Measurements from ENCODE around the gene TNS2.

The TNS2 gene

DNA sequence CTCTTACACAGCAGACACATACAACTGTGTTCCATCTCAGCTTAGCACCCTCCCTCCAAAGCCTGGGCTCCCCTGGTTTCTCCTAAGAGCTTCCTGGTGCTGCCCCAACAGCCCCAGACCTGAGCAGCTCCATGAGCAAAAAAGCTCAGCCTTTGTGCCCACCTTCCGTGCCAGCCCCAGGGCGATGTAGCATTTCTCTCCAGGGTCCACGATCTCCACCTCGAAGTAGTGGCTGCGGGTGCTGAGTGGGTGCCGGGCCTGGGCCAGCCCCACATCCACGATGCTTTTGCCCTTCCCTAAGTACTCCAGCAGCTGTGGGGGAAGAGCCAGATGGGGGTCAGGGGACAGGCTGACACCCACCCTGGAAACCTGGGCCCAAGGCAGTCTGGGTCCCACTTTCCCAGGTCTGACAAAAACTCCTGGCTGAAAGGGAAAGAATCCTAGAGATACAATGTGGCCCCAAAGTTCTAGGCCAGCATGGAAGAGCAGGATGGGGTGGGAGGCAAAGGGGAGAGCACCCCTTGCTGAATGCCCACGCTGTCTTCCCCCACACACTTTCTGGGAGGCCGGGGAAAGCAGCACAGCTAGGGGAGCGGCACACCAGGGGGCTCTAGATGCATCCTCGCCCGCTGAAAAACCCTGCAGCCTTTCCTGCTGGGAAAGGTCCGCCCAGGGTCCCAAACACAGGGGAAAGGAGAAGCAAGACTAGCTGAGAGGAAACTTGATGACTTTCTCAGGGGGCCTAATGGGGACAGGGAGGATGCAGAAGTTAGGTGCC lies 18.3 kb downstream of the TNS2 start:
- FAIRE-seq (no peak), DNase-seq (ENCODE audit: insufficient read length, low spot score) (no peak)
- TF ChIP-seq TAF1 (IDR thresholded peaks at IDR 0.05; ENCODE audit: low read depth, low read length) (no peak), POU2F2 (IDR thresholded peaks at IDR 0.05; ENCODE audit: low read depth, low read length) (no peak), POLR2AphosphoS5 (IDR thresholded peaks at IDR 0.05; ENCODE audit: low read depth, low read length) (no peak), PAX5 (IDR thresholded peaks at IDR 0.05; ENCODE audit: insufficient read depth, low read length, severe bottlenecking) (no peak), SPI1 (IDR thresholded peaks at IDR 0.05; ENCODE audit: low read depth, low read length) (no peak), POLR2A (IDR thresholded peaks at IDR 0.05; ENCODE audit: low read depth, low read length) (no peak)

DNA sequence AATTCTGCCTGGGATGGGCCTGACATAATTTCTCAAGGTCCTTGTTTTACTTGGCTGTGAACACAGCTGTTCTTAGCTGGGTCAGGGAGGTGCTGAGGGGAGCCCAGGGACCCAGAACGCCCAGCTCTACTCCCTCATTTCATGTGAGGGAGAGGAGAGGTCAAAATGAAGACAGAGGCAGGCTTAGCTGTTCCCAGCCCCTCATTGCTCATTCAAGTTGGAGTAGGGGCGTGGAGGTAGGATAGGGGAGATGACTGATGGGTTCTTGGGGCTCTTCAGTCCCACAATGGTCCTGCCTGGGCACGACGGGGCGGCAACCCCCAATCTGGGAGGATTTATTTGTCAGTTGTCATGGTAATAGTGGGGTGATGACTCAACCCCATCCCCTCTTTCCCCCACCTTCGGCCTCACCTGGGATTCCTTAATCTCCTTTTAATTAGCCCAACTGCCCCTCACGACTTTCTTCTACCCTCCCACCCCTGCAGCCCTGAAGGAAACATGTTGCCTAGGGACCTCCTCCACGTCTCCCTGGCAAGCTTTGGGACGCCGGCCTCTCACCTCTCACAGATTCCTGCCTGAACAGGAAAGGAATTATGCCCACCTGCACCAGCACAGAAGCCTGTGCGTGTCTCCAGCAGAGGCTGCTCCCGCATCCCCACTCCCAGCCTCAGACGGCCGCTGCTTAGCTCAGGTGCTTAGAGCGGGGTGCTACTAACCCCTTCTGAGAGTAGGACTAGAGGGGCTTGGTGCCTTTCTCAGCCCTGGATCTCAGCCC lies 19.1 kb downstream of the TNS2 start:
- FAIRE-seq (no peak), DNase-seq (ENCODE audit: insufficient read length, low spot score) (no peak)
- TF ChIP-seq SPI1 (IDR thresholded peaks at IDR 0.05; ENCODE audit: low read depth, low read length) (no peak), TAF1 (IDR thresholded peaks at IDR 0.05; ENCODE audit: low read depth, low read length) (no peak), POLR2A (IDR thresholded peaks at IDR 0.05; ENCODE audit: low read depth, low read length) (no peak), POLR2AphosphoS5 (IDR thresholded peaks at IDR 0.05; ENCODE audit: low read depth, low read length) (no peak), POU2F2 (IDR thresholded peaks at IDR 0.05; ENCODE audit: low read depth, low read length) (no peak), PAX5 (IDR thresholded peaks at IDR 0.05; ENCODE audit: insufficient read depth, low read length, severe bottlenecking) (no peak)

DNA sequence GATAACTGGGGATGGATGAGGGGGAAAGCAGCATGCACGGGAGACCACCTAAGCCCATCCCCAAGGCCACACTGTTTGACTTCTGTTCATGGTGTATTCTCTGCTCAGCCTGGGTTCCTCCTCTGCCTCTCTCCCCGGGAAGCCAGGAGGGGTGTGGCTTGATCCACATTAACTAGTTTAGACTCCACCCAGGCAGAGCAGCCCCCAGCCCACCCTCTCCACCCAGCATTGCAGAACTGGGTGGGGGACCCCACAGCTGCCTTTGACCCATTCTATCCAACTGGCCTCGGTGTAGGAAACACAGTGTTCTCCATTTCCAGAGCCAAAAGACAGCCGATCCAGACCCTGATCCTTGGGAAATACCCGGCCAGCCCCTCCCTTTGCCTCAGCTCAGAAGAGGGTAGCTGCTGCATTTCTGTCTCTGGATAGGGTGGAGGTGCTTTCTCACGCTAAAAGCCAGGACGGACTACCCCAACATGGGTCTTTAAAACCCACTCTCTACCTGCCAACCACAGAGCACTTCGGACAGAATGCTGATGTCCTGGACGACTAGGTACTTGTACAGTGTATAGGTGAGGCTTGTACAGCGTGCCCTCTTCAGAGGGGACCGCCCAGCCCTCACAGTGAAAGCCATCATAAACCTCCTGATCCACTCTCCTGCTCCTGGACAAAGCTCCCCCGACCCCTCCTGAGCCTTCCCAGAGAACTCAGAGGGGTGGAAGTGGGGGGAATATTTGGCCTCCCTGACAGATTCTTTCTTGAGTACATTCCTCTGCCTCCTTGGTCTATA lies 20.0 kb downstream of the TNS2 start:
- TF ChIP-seq PAX5 (IDR thresholded peaks at IDR 0.05; ENCODE audit: insufficient read depth, low read length, severe bottlenecking) (no peak), SPI1 (IDR thresholded peaks at IDR 0.05; ENCODE audit: low read depth, low read length) (no peak), TAF1 (IDR thresholded peaks at IDR 0.05; ENCODE audit: low read depth, low read length) (no peak), POLR2A (IDR thresholded peaks at IDR 0.05; ENCODE audit: low read depth, low read length) (no peak), POLR2AphosphoS5 (IDR thresholded peaks at IDR 0.05; ENCODE audit: low read depth, low read length) (no peak), POU2F2 (IDR thresholded peaks at IDR 0.05; ENCODE audit: low read depth, low read length) (no peak)
- DNase-seq (ENCODE audit: insufficient read length, low spot score) (no peak), FAIRE-seq (no peak)

DNA sequence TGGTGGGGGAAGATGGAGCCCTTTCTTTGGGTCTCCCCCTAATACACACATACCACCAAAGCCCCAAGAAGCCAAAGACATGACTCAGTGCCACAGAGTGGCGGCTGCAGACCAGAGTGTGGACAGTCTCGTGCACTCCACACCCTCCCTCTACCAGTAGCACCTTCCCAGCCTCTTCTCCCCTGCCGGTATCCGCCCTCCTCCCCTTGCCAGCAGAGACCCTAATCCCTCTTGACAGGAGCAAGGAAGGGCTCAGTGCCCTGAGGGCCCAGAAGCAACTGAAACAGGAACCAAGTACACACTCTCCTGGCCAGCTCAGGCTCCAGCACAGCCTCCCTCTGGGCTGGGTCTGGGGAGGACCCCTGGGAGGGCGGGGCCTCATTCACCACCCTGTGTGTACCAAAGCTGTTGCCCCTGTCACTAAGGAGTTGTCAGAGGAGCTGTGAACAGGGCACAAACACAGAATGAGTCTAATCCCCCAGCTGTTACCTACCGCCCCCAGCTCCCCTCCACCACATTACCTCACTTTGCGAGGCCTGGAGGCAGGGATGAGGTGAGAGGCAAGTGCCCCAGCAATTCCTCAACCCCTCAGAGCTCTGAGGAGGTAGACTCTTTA lies 21.1 kb downstream of the TNS2 start:
- FAIRE-seq (no peak), DNase-seq (ENCODE audit: insufficient read length, low spot score) (no peak)
- no peak for TF ChIP-seq PAX5 (IDR thresholded peaks at IDR 0.05; ENCODE audit: insufficient read depth, low read length, severe bottlenecking)

DNA sequence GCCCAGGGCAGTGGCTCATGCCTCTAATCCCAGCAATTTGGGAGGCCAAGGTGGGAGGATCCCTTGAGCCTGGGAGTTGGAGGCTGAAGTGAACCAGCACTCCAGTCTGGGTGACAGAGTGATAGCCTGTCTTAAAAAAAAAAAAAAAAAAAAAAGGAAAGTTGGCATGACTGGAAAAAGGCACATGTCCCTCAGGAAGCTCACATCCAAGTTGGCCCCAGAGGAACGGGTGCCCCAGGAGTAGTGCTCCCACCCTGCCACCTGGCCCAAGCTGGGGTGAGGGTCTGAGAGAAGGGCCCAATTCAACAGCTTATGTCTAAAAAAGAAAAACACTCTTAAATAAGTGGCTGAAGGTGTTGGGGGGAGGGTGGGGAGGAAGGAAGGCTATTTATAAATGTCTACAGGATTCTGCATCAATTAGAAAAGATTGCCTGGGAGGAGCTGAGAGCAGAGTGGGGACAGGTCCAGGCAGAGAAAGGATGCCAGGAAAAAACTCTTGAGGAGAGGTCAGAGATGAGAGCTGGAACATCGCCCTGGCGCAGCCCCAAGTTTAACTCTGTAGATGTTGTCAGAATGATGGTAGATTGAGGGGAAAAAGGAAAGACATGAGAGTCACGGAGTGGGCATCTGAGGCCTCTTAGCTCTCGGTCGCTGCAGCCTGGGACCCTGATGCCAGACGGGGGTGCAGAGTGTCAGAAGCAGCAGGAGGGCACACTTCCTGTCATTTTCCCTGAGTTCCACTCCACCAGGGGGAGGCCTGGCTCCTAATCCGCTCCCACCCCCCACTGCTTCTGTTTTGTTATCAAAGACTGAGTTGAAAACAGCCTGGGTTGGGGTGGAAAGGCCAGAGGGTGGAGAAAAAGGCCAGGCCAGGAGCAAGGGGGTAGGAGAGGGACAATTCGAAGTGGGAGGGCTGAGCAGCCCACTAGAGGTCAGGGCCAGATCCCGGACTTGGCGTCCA lies 22.0 kb downstream of the TNS2 start:
- DNase-seq (ENCODE audit: insufficient read length, low spot score): no peak
- FAIRE-seq: no peak
- TF ChIP-seq PAX5 (IDR thresholded peaks at IDR 0.05; ENCODE audit: insufficient read depth, low read length, severe bottlenecking) (no peak), POLR2AphosphoS5 (IDR thresholded peaks at IDR 0.05; ENCODE audit: low read depth, low read length) (no peak), POLR2A (IDR thresholded peaks at IDR 0.05; ENCODE audit: low read depth, low read length) (no peak), TAF1 (IDR thresholded peaks at IDR 0.05; ENCODE audit: low read depth, low read length) (no peak), POU2F2 (IDR thresholded peaks at IDR 0.05; ENCODE audit: low read depth, low read length) (no peak), SPI1 (IDR thresholded peaks at IDR 0.05; ENCODE audit: low read depth, low read length) (no peak)

DNA sequence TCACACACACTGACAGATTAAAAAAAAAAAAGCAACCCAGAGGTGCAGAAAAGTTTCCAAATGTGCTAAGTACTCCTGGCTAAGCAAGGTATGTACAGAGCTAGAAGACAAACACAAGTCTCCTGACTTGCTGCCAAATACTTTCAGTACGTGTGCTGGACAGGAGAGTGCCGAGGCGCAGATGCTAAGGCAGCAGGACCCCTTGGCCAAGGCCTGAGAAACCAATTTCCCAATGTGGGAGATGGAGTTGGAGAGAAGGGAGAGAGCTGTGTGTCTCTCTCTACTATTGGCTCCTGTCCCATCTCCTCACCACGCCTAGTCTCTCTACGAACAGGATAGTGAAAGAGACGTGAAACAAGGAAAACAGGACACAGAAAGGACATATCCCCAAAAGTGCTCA lies 24.0 kb downstream of the TNS2 start:
- DNase-seq (ENCODE audit: insufficient read length, low spot score): no peak
- FAIRE-seq: no peak
- TF ChIP-seq POU2F2 (IDR thresholded peaks at IDR 0.05; ENCODE audit: low read depth, low read length): no peak
- no peak for TF ChIP-seq PAX5 (IDR thresholded peaks at IDR 0.05; ENCODE audit: insufficient read depth, low read length, severe bottlenecking)
- TF ChIP-seq SPI1 (IDR thresholded peaks at IDR 0.05; ENCODE audit: low read depth, low read length): no peak
- TF ChIP-seq POLR2AphosphoS5 (IDR thresholded peaks at IDR 0.05; ENCODE audit: low read depth, low read length): no peak
- TF ChIP-seq TAF1 (IDR thresholded peaks at IDR 0.05; ENCODE audit: low read depth, low read length): no peak
- no peak for TF ChIP-seq POLR2A (IDR thresholded peaks at IDR 0.05; ENCODE audit: low read depth, low read length)

DNA sequence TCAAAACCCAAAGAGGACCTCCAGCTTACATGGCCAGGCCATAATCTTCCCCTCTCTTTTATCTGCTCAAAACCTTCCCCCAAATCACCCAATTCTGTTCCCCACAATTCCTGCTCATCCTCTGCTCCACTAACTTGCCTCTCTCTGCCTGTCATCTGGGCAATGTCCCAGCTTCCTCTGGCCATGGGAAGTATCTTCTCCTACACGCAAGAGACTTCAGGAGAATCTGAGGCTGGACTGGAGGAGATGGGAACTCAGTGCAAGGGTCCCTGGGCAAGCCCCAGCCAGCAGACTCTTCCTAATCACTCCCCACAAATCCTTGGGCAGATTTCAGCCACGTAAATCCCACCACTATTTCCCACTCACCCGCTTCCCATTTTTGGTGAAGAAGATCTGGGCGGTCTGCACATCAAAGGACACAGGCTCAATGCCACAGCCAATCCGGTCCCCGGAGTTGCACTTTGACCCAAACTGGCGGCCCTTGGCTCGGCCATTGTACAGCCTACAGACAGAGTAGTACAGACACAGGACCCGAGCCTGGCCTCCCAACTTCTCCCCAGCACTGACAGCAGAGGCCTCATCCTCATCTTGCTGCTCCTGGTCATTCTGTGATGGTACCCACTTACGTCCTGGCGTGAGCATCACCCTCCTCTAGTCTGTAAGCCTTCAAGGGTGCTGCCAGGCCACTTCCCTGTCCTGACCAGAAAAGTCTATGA lies 24.6 kb downstream of the TNS2 start:
- no peak for DNase-seq (ENCODE audit: insufficient read length, low spot score)
- FAIRE-seq: no peak
- TF ChIP-seq SPI1 (IDR thresholded peaks at IDR 0.05; ENCODE audit: low read depth, low read length) (no peak), POLR2A (IDR thresholded peaks at IDR 0.05; ENCODE audit: low read depth, low read length) (no peak), TAF1 (IDR thresholded peaks at IDR 0.05; ENCODE audit: low read depth, low read length) (no peak), POU2F2 (IDR thresholded peaks at IDR 0.05; ENCODE audit: low read depth, low read length) (no peak), POLR2AphosphoS5 (IDR thresholded peaks at IDR 0.05; ENCODE audit: low read depth, low read length) (no peak), PAX5 (IDR thresholded peaks at IDR 0.05; ENCODE audit: insufficient read depth, low read length, severe bottlenecking) (no peak)

DNA sequence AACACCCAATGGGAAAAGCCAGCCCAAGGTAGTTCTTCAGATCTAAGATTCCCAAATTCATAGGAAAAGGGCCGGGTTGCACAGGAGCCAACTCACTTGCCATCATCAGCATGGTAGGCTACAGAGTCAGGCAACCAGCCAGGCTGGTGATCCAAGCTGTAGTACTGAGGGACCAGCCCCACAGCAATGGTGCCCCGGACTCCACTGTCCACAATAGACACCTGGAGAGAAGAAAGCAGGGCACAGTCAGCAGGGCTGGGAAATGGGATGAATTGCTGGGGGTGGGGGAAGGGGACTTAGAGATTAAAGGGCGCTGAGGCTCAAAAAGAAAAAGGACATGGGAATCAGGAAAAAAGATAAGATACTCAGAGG lies 25.1 kb downstream of the TNS2 start:
- FAIRE-seq: no peak
- DNase-seq (ENCODE audit: insufficient read length, low spot score): no peak
- TF ChIP-seq POLR2A (IDR thresholded peaks at IDR 0.05; ENCODE audit: low read depth, low read length) (no peak), TAF1 (IDR thresholded peaks at IDR 0.05; ENCODE audit: low read depth, low read length) (no peak), POLR2AphosphoS5 (IDR thresholded peaks at IDR 0.05; ENCODE audit: low read depth, low read length) (no peak), POU2F2 (IDR thresholded peaks at IDR 0.05; ENCODE audit: low read depth, low read length) (no peak), PAX5 (IDR thresholded peaks at IDR 0.05; ENCODE audit: insufficient read depth, low read length, severe bottlenecking) (no peak), SPI1 (IDR thresholded peaks at IDR 0.05; ENCODE audit: low read depth, low read length) (no peak)

Data from GM12891 (cell line).